GM18505 (cell line): ENCODE data around the gene AK9.
"Not testable (repeated sequence)": the region's sequence is repeated elsewhere in the genome, so short reads cannot be mapped to it uniquely, and the experiment has no call there.

Experiments used
- ATAC-seq: cut with Tn5 transposase; IDR thresholded peaks from one replicate; pipeline ENCODE4 v1.9.1; 2021; ENCODE audit not compliant: unreplicated experiment
- POLR2A ChIP-seq: IDR thresholded peaks from 4 replicates; pipeline ENCODE4 v1.6.1; 2011; ENCODE audit warnings: borderline replicate concordance; ENCODE audit not compliant: insufficient read depth, insufficient read length; ENCODE audit errors: extremely low read depth

The AK9 gene

GRCh38 chr6:109472132-109472995, 218.6 kb downstream of the AK9 start:
- TF ChIP-seq POLR2A: no peak
- peak; percentile 57 for ATAC-seq

- ATAC-seq: no peak
- TF ChIP-seq POLR2A: no peak
Observed at GRCh38 chr6:109471105-109471810, 219.7 kb downstream of the AK9 start.

GRCh38 chr6:109469591-109470189, 221.3 kb downstream of the AK9 start:
- ATAC-seq: no peak
- TF ChIP-seq POLR2A: no peak

- no peak for TF ChIP-seq POLR2A
- no peak for ATAC-seq
Observed at GRCh38 chr6:109467696-109468095, 223.3 kb downstream of the AK9 start.

GRCh38 chr6:109466212-109466923, 224.6 kb downstream of the AK9 start:
- no peak for ATAC-seq
- TF ChIP-seq POLR2A: no peak

GRCh38 chr6:109465772-109466171, 225.2 kb downstream of the AK9 start:
- ATAC-seq: no peak
- TF ChIP-seq POLR2A: no peak

- ATAC-seq: no peak
- no peak for TF ChIP-seq POLR2A
Observed at GRCh38 chr6:109461733-109462526, 229.1 kb downstream of the AK9 start.

GRCh38 chr6:109461205-109461604, 229.8 kb downstream of the AK9 start:
- not testable (repeated sequence) for ATAC-seq

GRCh38 chr6:109460161-109460829, 230.7 kb downstream of the AK9 start:
- no peak for TF ChIP-seq POLR2A
- ATAC-seq: no peak

GRCh38 chr6:109458774-109459531, 232.0 kb downstream of the AK9 start:
- ATAC-seq: peak; percentile 22
- no peak for TF ChIP-seq POLR2A

- TF ChIP-seq POLR2A: no peak
- no peak for ATAC-seq
Observed at GRCh38 chr6:109457562-109457996, 233.4 kb downstream of the AK9 start.

- no peak for ATAC-seq
- no peak for TF ChIP-seq POLR2A
Observed at GRCh38 chr6:109456710-109457561, 234.1 kb downstream of the AK9 start.
